GM23338 (cell line): ENCODE data around the gene PDF. TPM values are rescaled to one million over a fixed set of nuclear protein-coding genes. Genes with fewer than 3 reads are reported as not detected.
"Not testable (repeated sequence)": the region's sequence is repeated elsewhere in the genome, so short reads cannot be mapped to it uniquely, and the experiment has no call there.

Experiments used
- ATAC-seq: fragments of 200-7000 bp; cut with Tn5 transposase; 3 replicates; pipeline ENCODE4 v1.9.1; 2020
- DNase-seq: peaks from one replicate; pipeline ENCODE4 v3.0.0-alpha.2; 2015; ENCODE audit warnings: low spot score
- H2AFZ ChIP-seq: fragments of 200-600 bp; sonication (generic); 2 replicates; pipeline ENCODE4 v1.8.0; 2016; ENCODE audit warnings: antibody characterized with exemption, mild to moderate bottlenecking, moderate library complexity
- H3F3A ChIP-seq: fragments of 200-600 bp; sonication (generic); replicated peaks from 2 replicates; pipeline ENCODE4 v1.8.0; 2017; ENCODE audit warnings: antibody characterized with exemption, mixed run types, low read depth
- H3K27ac ChIP-seq: fragments of 200-600 bp; sonication (generic); 2 replicates; pipeline ENCODE4 v1.6.1; 2016; ENCODE audit warnings: low read depth
- H3K27me3 ChIP-seq: fragments of 200-600 bp; sonication (generic); 2 replicates; pipeline ENCODE4 v1.8.0; 2016; ENCODE audit warnings: mild to moderate bottlenecking, mixed run types, moderate library complexity; ENCODE audit not compliant: insufficient read depth
- H3K36me3 ChIP-seq: fragments of 200-600 bp; sonication (generic); 2 replicates; pipeline ENCODE4 v1.8.0; 2016; ENCODE audit warnings: mild to moderate bottlenecking; ENCODE audit not compliant: insufficient read depth
- H3K4me1 ChIP-seq: fragments of 200-600 bp; sonication (generic); 2 replicates; pipeline ENCODE4 v1.8.0; 2016; ENCODE audit warnings: mild to moderate bottlenecking, moderate library complexity; ENCODE audit not compliant: insufficient read depth
- H3K4me2 ChIP-seq: fragments of 200-600 bp; sonication (generic); 2 replicates; pipeline ENCODE4 v1.7.1; 2017; ENCODE audit warnings: mixed run types
- H3K4me3 ChIP-seq: fragments of 200-600 bp; sonication (generic); 2 replicates; pipeline ENCODE4 v1.6.1; 2016; ENCODE audit warnings: mixed run types
- H3K79me2 ChIP-seq: fragments of 200-600 bp; sonication (generic); replicated peaks from 2 replicates; pipeline ENCODE4 v1.8.0; 2017; ENCODE audit warnings: mild to moderate bottlenecking; ENCODE audit not compliant: insufficient read depth
- H3K9me2 ChIP-seq: fragments of 200-600 bp; sonication (generic); 2 replicates; pipeline ENCODE4 v1.8.0; 2017; ENCODE audit not compliant: insufficient read depth
- H4K20me1 ChIP-seq: fragments of 200-600 bp; sonication (generic); replicated peaks from 2 replicates; pipeline ENCODE4 v1.8.0; 2017; ENCODE audit warnings: mild to moderate bottlenecking; ENCODE audit not compliant: insufficient read depth
- H3K27ac Mint-ChIP-seq: 2 replicates; pipeline ENCODE4 v1.8.0; 2020; ENCODE audit warnings: inconsistent platforms, mild to moderate bottlenecking, moderate library complexity, mixed read lengths
- H3K27me3 Mint-ChIP-seq: 3 replicates; pipeline ENCODE4 v1.8.0; 2022; ENCODE audit warnings: low read depth, mild to moderate bottlenecking, moderate library complexity, mixed read lengths, inconsistent platforms; ENCODE audit not compliant: insufficient read depth, poor library complexity
- H3K36me3 Mint-ChIP-seq: 3 replicates; pipeline ENCODE4 v1.8.0; 2021; ENCODE audit warnings: low read depth, mild to moderate bottlenecking, inconsistent platforms, moderate library complexity, mixed read lengths
- H3K4me1 Mint-ChIP-seq: 3 replicates; pipeline ENCODE4 v1.8.0; 2020; ENCODE audit warnings: mild to moderate bottlenecking, inconsistent platforms, mixed read lengths
- H3K4me3 Mint-ChIP-seq: 3 replicates; pipeline ENCODE4 v1.8.0; 2021; ENCODE audit warnings: moderate library complexity, mild to moderate bottlenecking, inconsistent platforms, mixed read lengths
- H3K9me3 Mint-ChIP-seq: 3 replicates; pipeline ENCODE4 v1.8.0; 2020; ENCODE audit warnings: moderate library complexity, mild to moderate bottlenecking, inconsistent platforms, mixed read lengths
- CREB1 ChIP-seq: fragments of 250-450 bp; sonication (Bioruptor Pico); IDR thresholded peaks from 2 replicates; pipeline ENCODE4 v1.5.0; 2020; ENCODE audit warnings: low read depth, mild to moderate bottlenecking, moderate library complexity
- CTCF ChIP-seq, 2 experiments: fragments of 200-600 bp in 1 of 2; sonication (generic) in 1 of 2; conservative IDR thresholded peaks; 2 replicates each; pipeline versions ENCODE4 v1.5.1 to v1.6.1; 2016 to 2017; ENCODE audit warnings: antibody characterized with exemption in 2 of 2, low read depth in 2 of 2, mild to moderate bottlenecking in 2 of 2, moderate library complexity in 1 of 2
- EZH2 ChIP-seq: fragments of 200-600 bp; sonication (generic); IDR thresholded peaks from one replicate; pipeline ENCODE4 v1.8.0; 2017; ENCODE audit warnings: antibody characterized with exemption, mild to moderate bottlenecking, low read depth; ENCODE audit not compliant: unreplicated experiment
- EZH2phosphoT487 ChIP-seq: fragments of 200-600 bp; sonication (generic); IDR thresholded peaks from one replicate; pipeline ENCODE4 v1.8.1; 2018; ENCODE audit warnings: antibody characterized with exemption; ENCODE audit not compliant: unreplicated experiment
- JUNB ChIP-seq: IDR thresholded peaks from one replicate; pipeline ENCODE4 v1.6.1; 2016; ENCODE audit warnings: antibody characterized with exemption; ENCODE audit not compliant: unreplicated experiment
- NANOG ChIP-seq: IDR thresholded peaks from 2 replicates; pipeline ENCODE4 v1.6.1; 2016; ENCODE audit warnings: antibody characterized with exemption, borderline replicate concordance
- POLR2AphosphoS5 ChIP-seq: IDR thresholded peaks from 2 replicates; pipeline ENCODE4 v1.6.1; 2016; ENCODE audit warnings: antibody characterized with exemption, low read depth
- STAT1 ChIP-seq: IDR thresholded peaks from one replicate; pipeline ENCODE4 v1.6.1; 2016; ENCODE audit warnings: antibody characterized with exemption; ENCODE audit not compliant: unreplicated experiment
- ZNF114 ChIP-seq: fragments of 250-450 bp; sonication (Bioruptor Pico); IDR thresholded peaks from 2 replicates; pipeline ENCODE4 v1.5.0; 2020; ENCODE audit warnings: mild to moderate bottlenecking, moderate library complexity
- ZNF331 ChIP-seq: fragments of 250-450 bp; sonication (Bioruptor Pico); IDR thresholded peaks from 2 replicates; pipeline ENCODE4 v1.5.0; 2020; ENCODE audit warnings: low read depth, mild to moderate bottlenecking, moderate library complexity
- polyA plus RNA-seq: library from polyadenylated mRNA; unstranded; fragments of >200 nt; fragmentation: Nextera tagmentation; extraction: Ambion mirVana; gene quantifications from 2 replicates; pipeline ENCODE4 v1.2.1, GENCODE V29; 2016
- total RNA-seq: library from RNA; depleted of rRNA; stranded (reverse); fragments of >200 nt; shearing (Covaris generic); gene quantifications from 2 replicates; pipeline ENCODE4 v1.2.3, GENCODE V29; 2014
- TF ChIP-seq, protein P1 (sequence below): fragments of 250-450 bp; sonication (Bioruptor Pico); IDR thresholded peaks from 2 replicates; pipeline ENCODE4 v1.5.0; 2020; ENCODE audit warnings: mild to moderate bottlenecking, moderate library complexity

PDF gene
- total and polyA plus RNA-seq, 2 experiments from 2014 or later = 18.8 to 43.4 TPM

GRCh38 chr16:69301187-69301586 lies 29.2 kb downstream of the PDF start (continued):
- TF ChIP-seq EZH2phosphoT487 = no peak
- no peak for TF ChIP-seq NANOG
- TF ChIP-seq CTCF (conservative IDR thresholded peaks at IDR 0.05; ENCODE audit: low read depth in 2 of 2) = no peak
- TF ChIP-seq JUNB = no peak
- no peak for TF ChIP-seq ZNF331 (CRISPR knock-in tag)
- TF ChIP-seq EZH2 = no peak
- no peak for TF ChIP-seq ZNF114
- TF ChIP-seq CREB1 (CRISPR knock-in tag) = no peak
- TF ChIP-seq POLR2AphosphoS5 = no peak

GRCh38 chr16:69298261-69298660 lies 32.1 kb downstream of the PDF start:
- H3K27me3 Mint-ChIP-seq = peaks cover 1% of the 10 kb centered on the region
- H3F3A ChIP-seq = peaks cover 4% of the 10 kb centered on the region; the same call in 1 of the 2 replicates
- H3K9me2 ChIP-seq = no peaks in the 10 kb centered on the region
- H3K27me3 ChIP-seq = no peaks in the 10 kb centered on the region
- ATAC-seq (no peak), DNase-seq (no peak)
- TF ChIP-seq STAT1 = no peak
- TF ChIP-seq, protein P1, sequence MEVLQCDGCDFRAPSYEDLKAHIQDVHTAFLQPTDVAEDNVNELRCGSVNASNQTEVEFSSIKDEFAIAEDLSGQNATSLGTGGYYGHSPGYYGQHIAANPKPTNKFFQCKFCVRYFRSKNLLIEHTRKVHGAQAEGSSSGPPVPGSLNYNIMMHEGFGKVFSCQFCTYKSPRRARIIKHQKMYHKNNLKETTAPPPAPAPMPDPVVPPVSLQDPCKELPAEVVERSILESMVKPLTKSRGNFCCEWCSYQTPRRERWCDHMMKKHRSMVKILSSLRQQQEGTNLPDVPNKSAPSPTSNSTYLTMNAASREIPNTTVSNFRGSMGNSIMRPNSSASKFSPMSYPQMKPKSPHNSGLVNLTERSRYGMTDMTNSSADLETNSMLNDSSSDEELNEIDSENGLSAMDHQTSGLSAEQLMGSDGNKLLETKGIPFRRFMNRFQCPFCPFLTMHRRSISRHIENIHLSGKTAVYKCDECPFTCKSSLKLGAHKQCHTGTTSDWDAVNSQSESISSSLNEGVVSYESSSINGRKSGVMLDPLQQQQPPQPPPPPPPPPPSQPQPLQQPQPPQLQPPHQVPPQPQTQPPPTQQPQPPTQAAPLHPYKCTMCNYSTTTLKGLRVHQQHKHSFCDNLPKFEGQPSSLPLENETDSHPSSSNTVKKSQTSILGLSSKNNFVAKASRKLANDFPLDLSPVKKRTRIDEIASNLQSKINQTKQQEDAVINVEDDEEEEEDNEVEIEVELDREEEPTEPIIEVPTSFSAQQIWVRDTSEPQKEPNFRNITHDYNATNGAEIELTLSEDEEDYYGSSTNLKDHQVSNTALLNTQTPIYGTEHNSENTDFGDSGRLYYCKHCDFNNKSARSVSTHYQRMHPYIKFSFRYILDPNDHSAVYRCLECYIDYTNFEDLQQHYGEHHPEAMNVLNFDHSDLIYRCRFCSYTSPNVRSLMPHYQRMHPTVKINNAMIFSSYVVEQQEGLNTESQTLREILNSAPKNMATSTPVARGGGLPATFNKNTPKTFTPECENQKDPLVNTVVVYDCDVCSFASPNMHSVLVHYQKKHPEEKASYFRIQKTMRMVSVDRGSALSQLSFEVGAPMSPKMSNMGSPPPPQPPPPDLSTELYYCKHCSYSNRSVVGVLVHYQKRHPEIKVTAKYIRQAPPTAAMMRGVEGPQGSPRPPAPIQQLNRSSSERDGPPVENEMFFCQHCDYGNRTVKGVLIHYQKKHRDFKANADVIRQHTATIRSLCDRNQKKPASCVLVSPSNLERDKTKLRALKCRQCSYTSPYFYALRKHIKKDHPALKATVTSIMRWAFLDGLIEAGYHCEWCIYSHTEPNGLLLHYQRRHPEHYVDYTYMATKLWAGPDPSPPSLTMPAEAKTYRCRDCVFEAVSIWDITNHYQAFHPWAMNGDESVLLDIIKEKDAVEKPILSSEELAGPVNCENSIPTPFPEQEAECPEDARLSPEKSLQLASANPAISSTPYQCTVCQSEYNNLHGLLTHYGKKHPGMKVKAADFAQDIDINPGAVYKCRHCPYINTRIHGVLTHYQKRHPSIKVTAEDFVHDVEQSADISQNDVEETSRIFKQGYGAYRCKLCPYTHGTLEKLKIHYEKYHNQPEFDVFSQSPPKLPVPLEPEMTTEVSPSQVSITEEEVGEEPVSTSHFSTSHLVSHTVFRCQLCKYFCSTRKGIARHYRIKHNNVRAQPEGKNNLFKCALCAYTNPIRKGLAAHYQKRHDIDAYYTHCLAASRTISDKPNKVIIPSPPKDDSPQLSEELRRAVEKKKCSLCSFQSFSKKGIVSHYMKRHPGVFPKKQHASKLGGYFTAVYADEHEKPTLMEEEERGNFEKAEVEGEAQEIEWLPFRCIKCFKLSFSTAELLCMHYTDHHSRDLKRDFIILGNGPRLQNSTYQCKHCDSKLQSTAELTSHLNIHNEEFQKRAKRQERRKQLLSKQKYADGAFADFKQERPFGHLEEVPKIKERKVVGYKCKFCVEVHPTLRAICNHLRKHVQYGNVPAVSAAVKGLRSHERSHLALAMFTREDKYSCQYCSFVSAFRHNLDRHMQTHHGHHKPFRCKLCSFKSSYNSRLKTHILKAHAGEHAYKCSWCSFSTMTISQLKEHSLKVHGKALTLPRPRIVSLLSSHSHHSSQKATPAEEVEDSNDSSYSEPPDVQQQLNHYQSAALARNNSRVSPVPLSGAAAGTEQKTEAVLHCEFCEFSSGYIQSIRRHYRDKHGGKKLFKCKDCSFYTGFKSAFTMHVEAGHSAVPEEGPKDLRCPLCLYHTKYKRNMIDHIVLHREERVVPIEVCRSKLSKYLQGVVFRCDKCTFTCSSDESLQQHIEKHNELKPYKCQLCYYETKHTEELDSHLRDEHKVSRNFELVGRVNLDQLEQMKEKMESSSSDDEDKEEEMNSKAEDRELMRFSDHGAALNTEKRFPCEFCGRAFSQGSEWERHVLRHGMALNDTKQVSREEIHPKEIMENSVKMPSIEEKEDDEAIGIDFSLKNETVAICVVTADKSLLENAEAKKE (CRISPR knock-in tag) = no peak
- no peak for TF ChIP-seq JUNB
- H3K36me3 Mint-ChIP-seq = peaks cover 16% of the 10 kb centered on the region
- no peaks in the 10 kb centered on the region for H3K4me1 ChIP-seq
- no peaks in the 10 kb centered on the region for H3K4me1 Mint-ChIP-seq
- H3K79me2 ChIP-seq = no peaks in the 10 kb centered on the region
- H3K4me2 ChIP-seq = no peak overlapping the region
- 0 out of 2 replicates have a peak, but pooled peaks cover 3% of the 10 kb centered on the region for H3K36me3 ChIP-seq
- no peak overlapping the region for H3K4me3 ChIP-seq
- H3K4me3 Mint-ChIP-seq = no peak overlapping the region
- H3K27ac Mint-ChIP-seq = no peak overlapping the region
- no peak overlapping the region for H3K27ac ChIP-seq
- no peaks in the 10 kb centered on the region; the same call in 1 of the 2 replicates for H4K20me1 ChIP-seq
- H2AFZ ChIP-seq = no peak overlapping the region
- no peaks in the 10 kb centered on the region for H3K9me3 Mint-ChIP-seq

DNA sequence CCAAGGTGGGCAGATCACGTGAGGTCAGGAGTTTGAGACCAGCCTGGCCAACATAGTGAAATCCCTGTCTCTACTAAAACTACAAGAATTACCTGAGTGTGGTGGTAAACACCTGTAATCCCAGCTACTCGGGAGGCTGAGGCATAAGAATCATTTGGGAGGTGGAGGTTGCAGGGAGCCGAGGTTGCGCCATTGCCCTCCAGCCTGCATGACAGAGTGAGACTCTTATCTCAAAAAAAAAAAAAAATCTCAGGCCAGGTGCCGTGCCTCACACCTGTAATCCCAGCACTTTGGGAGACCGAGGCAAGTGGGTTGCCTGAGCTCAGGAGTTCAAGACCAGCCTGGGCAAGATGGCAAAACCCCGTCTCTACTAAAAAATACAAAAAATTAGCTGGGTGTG lies 33.6 kb downstream of the PDF start:
- not testable (repeated sequence) for H3K4me2 ChIP-seq, H4K20me1 ChIP-seq, H2AFZ ChIP-seq, H3K4me3 ChIP-seq, H3K4me3 Mint-ChIP-seq, H3F3A ChIP-seq, H3K27me3 ChIP-seq, H3K27ac ChIP-seq, H3K36me3 ChIP-seq, ATAC-seq, H3K27ac Mint-ChIP-seq, H3K9me2 ChIP-seq, H3K4me1 Mint-ChIP-seq, H3K4me1 ChIP-seq, H3K27me3 Mint-ChIP-seq, DNase-seq, H3K9me3 Mint-ChIP-seq, H3K79me2 ChIP-seq
- peaks cover 16% of the 10 kb centered on the region for H3K36me3 Mint-ChIP-seq
